SK-N-SH (cell line): ENCODE results near the gene AGO4.

Source experiments
- CHD2 ChIP-seq: fragments of 150-350 bp; IDR thresholded peaks from 2 replicates; pipeline ENCODE4 v1.6.1; 2018; ENCODE audit warnings: low read length; ENCODE audit not compliant: partially characterized antibody
- CTCF ChIP-seq: fragments of 200-600 bp; sonication (generic); IDR thresholded peaks from 2 replicates; pipeline ENCODE4 v1.6.1; 2017; ENCODE audit warnings: antibody characterized with exemption, mild to moderate bottlenecking, moderate library complexity
- EP300 ChIP-seq, 2 experiments: IDR thresholded peaks; 2 replicates each; pipeline versions ENCODE4 v1.4.0 to v1.6.1; 2012; ENCODE audit warnings: borderline replicate concordance in 1 of 2, low read depth in 1 of 2, low read length in 1 of 2
- FOXM1 ChIP-seq: IDR thresholded peaks from 2 replicates; pipeline ENCODE4 v1.4.0; 2012; ENCODE audit warnings: low read depth, mild to moderate bottlenecking
- NFIC ChIP-seq: IDR thresholded peaks from 2 replicates; pipeline ENCODE4 v1.4.0; 2012; ENCODE audit warnings: borderline replicate concordance
- POLR2AphosphoS5 ChIP-seq: IDR thresholded peaks from 2 replicates; pipeline ENCODE4 v1.6.1; 2012; ENCODE audit warnings: low read depth, low read length
- REST ChIP-seq: IDR thresholded peaks from 2 replicates; pipeline ENCODE4 v1.6.1; 2012; ENCODE audit warnings: mild to moderate bottlenecking, low read depth, low read length, moderate library complexity
- TCF12 ChIP-seq: IDR thresholded peaks from 2 replicates; pipeline ENCODE4 v1.4.0; 2012
- YY1 ChIP-seq: IDR thresholded peaks from 2 replicates; pipeline ENCODE4 v1.4.0; 2012; ENCODE audit warnings: low read depth, mild to moderate bottlenecking

GRCh38 chr1:35762141-35762540 is 45.7 kb upstream of the AGO4 start:
- TF ChIP-seq YY1 (no peak), REST (no peak), CHD2 (no peak), NFIC (no peak), CTCF (no peak), POLR2AphosphoS5 (no peak), TCF12 (no peak), FOXM1 (no peak), EP300 (IDR thresholded peaks at IDR 0.05; ENCODE audit: borderline replicate concordance in 1 of 2, low read depth in 1 of 2, low read length in 1 of 2) (no peak)
